ENCODE measurements around the gene NKAIN2.
"Not testable (repeated sequence)": the region's sequence is repeated elsewhere in the genome, so short reads cannot be mapped to it uniquely, and the experiment has no call there.

Gene NKAIN2

GRCh38 chr6:123972600-123973294, 169.1 kb downstream of the NKAIN2 start:
- no peak for DNase-seq

- no peak for DNase-seq
Measured at GRCh38 chr6:123980311-123980710, 176.6 kb downstream of the NKAIN2 start.

- DNase-seq, result no peak
Measured at GRCh38 chr6:123986938-123987337, 183.3 kb downstream of the NKAIN2 start.

GRCh38 chr6:123989918-123990317, 186.3 kb downstream of the NKAIN2 start:
- not testable (repeated sequence) for DNase-seq

GRCh38 chr6:123990376-123990775, 186.7 kb downstream of the NKAIN2 start:
- no peak for DNase-seq

GRCh38 chr6:123994168-123994567, 190.5 kb downstream of the NKAIN2 start:
- DNase-seq, result no peak

GRCh38 chr6:123994891-123995635, 191.4 kb downstream of the NKAIN2 start:
- DNase-seq, result no peak

GRCh38 chr6:123997223-123997622, 193.6 kb downstream of the NKAIN2 start:
- DNase-seq, result no peak

GRCh38 chr6:124002377-124003081, 198.9 kb downstream of the NKAIN2 start:
- no peak for DNase-seq

GRCh38 chr6:124007266-124007665, 203.6 kb downstream of the NKAIN2 start:
- DNase-seq, result no peak

GRCh38 chr6:124008000-124008987, 204.6 kb downstream of the NKAIN2 start:
- DNase-seq, result no peak

- DNase-seq, result no peak
Measured at GRCh38 chr6:124008988-124009765, 205.5 kb downstream of the NKAIN2 start.

GRCh38 chr6:124010574-124010973, 206.9 kb downstream of the NKAIN2 start:
- DNase-seq, result no peak

- no peak for DNase-seq
Measured at GRCh38 chr6:124011180-124011579, 207.5 kb downstream of the NKAIN2 start.

- not testable (repeated sequence) for DNase-seq
Measured at GRCh38 chr6:124022051-124022450, 218.4 kb downstream of the NKAIN2 start.

GRCh38 chr6:124022641-124023040, 219.0 kb downstream of the NKAIN2 start:
- DNase-seq, result no peak

- no peak for DNase-seq
Measured at GRCh38 chr6:124026694-124027093, 223.0 kb downstream of the NKAIN2 start.

- DNase-seq, result no peak
Measured at GRCh38 chr6:124027392-124027791, 223.7 kb downstream of the NKAIN2 start.

- DNase-seq, result no peak
Measured at GRCh38 chr6:124028117-124028516, 224.5 kb downstream of the NKAIN2 start.

- no peak for DNase-seq
Measured at GRCh38 chr6:124029567-124029966, 225.9 kb downstream of the NKAIN2 start.

GRCh38 chr6:124033501-124033900, 229.8 kb downstream of the NKAIN2 start:
- DNase-seq, result no peak

- no peak for DNase-seq
Measured at GRCh38 chr6:124036384-124036783, 232.7 kb downstream of the NKAIN2 start.

All from activated CD4-positive, alpha-beta T cell treated with anti-CD3 and anti-CD28 coated beads, Interleukin-2, amount 50 U/mL, for 4 hours (primary cell).